Thyroid gland (tissue), 4 donors: ENCODE measurements around the gene PXDN. TPM values are rescaled to one million over a fixed set of nuclear protein-coding genes. Genes with fewer than 3 reads are reported as not detected.

Experiments
- DNase-seq, 2 donors: peaks; one replicate each; pipeline ENCODE4 v3.0.0-alpha.2; 2019
- H3K27ac ChIP-seq, 3 donors: fragments of 200-600 bp; sonication (generic); 1 replicate in 2 of 3; 2 replicates in 1 of 3; pipeline ENCODE4 v1.5.1; 2016 to 2019; ENCODE audit warnings: mild to moderate bottlenecking in 1 of 3, moderate library complexity in 1 of 3
- H3K27me3 ChIP-seq: fragments of 200-600 bp; sonication (generic); one replicate; pipeline ENCODE4 v1.5.1; 2019
- H3K36me3 ChIP-seq, 2 donors: fragments of 200-600 bp; sonication (generic); one replicate each; pipeline ENCODE4 v1.5.1; 2016 to 2019
- H3K4me1 ChIP-seq, 2 donors: fragments of 200-600 bp; sonication (generic); one replicate each; pipeline ENCODE4 v1.5.1; 2017 to 2019
- H3K4me3 ChIP-seq, 3 donors: fragments of 200-600 bp; sonication (generic); replicated peaks in 1 of 3; 1 replicate in 2 of 3; 2 replicates in 1 of 3; pipeline ENCODE4 v1.5.1; 2016; ENCODE audit warnings: mild to moderate bottlenecking in 1 of 3
- H3K9me3 ChIP-seq: fragments of 200-600 bp; sonication (generic); one replicate; pipeline ENCODE4 v1.5.1; 2017
- CTCF ChIP-seq, 6 experiments: fragments of 200-600 bp in 3 of 6; fragments of 450-650 bp in 3 of 6; sonication (generic) in 3 of 6; IDR thresholded peaks; one replicate each; pipeline ENCODE4 v1.5.1; 2016 to 2019; ENCODE audit warnings: antibody characterized with exemption in 6 of 6, mild to moderate bottlenecking in 2 of 6, inconsistent platforms in 1 of 6, moderate library complexity in 1 of 6
- POLR2A ChIP-seq, 2 donors: fragments of 450-650 bp; IDR thresholded peaks; one replicate each; pipeline ENCODE4 v1.6.1; 2017; ENCODE audit warnings: antibody characterized with exemption in 2 of 2, mild to moderate bottlenecking in 2 of 2, moderate library complexity in 1 of 2
- WGBS, 2 donors: methylation state at CpG; one replicate each; pipeline ENCODE4 v1.1.5; 2017; 5-methylcytosine and 5-hydroxymethylcytosine counted together
- intact Hi-C: fragments of 100-400 bp; cut with DNase I; formaldehyde crosslinking; loops from one replicate; pipeline ENCODE4 v1.15.1; 2023
- total RNA-seq, 4 donors: library from RNA; depleted of rRNA; stranded (reverse); fragments of >200 nt; gene quantifications; one replicate each; pipeline ENCODE4 v1.2.3, GENCODE V29; 2016

Gene PXDN
- 10 to 100 TPM in 3 of 4 donors, 1 to 10 TPM in 1; 6.9 to 17.3 (median 13.6) TPM for total RNA-seq

GRCh38 chr2:1744446-1745170 lies at the start of gene PXDN:
TSS of gene PXDN (minus strand) at chr2:1744515. CDS start at chr2:1744455, 60 bp downstream.
- Histone ChIP-seq H3K27me3 (no peaks in the 10 kb centered on the region), H3K4me1 (peaks cover 3 to 24% of the 10 kb centered on the region in 2 donors), H3K9me3 (no peaks in the 10 kb centered on the region), H3K27ac (peak within 1 kb of the TSS; percentile 75 to 94 (median 85)), H3K36me3 (no peaks in the 10 kb centered on the region), H3K4me3 (peak within 1 kb of the TSS in 2 of 3 donors; percentile 9 to 77)
- no peak for TF ChIP-seq CTCF (IDR thresholded peaks at IDR 0.05)
- TF ChIP-seq POLR2A (IDR thresholded peaks at IDR 0.05): peak in 1 of 2 donors; percentile 17
- peak; percentile 28 to 36 for DNase-seq
- WGBS, 2 donors: 1 to 4% methylated on average over 23 to 35 of the region's 71 CpGs
- intact Hi-C loops: loop anchor here (5.0 kb wide), 3 partner anchors 37 to 192 kb away; no protein-coding TSS in a partner anchor

- no peaks in the 10 kb centered on the region for H3K36me3 ChIP-seq
- WGBS, 2 donors: 91 to 95% methylated on average over 17 to 18 of the region's 18 CpGs
- H3K4me3 ChIP-seq: no peak overlapping the region
- H3K4me1 ChIP-seq: peaks cover 0 to 5% of the 10 kb centered on the region in 2 donors
- no peaks in the 10 kb centered on the region for H3K9me3 ChIP-seq
- no peak for DNase-seq
- no peaks in the 10 kb centered on the region for H3K27me3 ChIP-seq
- TF ChIP-seq CTCF (IDR thresholded peaks at IDR 0.05): no peak
- TF ChIP-seq POLR2A (IDR thresholded peaks at IDR 0.05): no peak
- intact Hi-C loops: no loop called here
- no peak overlapping the region for H3K27ac ChIP-seq
These were observed 49.6 kb upstream of the PXDN start for GRCh38 chr2:1793868-1794445.

- Histone ChIP-seq H3K4me1 (peaks cover 0 to 5% of the 10 kb centered on the region in 2 donors), H3K4me3 (no peak overlapping the region), H3K27me3 (no peaks in the 10 kb centered on the region), H3K9me3 (no peaks in the 10 kb centered on the region), H3K36me3 (no peaks in the 10 kb centered on the region), H3K27ac (no peak overlapping the region)
- WGBS, 2 donors: 91 to 94% methylated on average over 23 of the region's 23 CpGs
- TF ChIP-seq POLR2A (IDR thresholded peaks at IDR 0.05) (no peak), CTCF (IDR thresholded peaks at IDR 0.05) (no peak)
- DNase-seq: no peak
- intact Hi-C loops: no loop called here
These were observed 48.9 kb upstream of the PXDN start for GRCh38 chr2:1793001-1793867.

GRCh38 chr2:1791685-1792435 lies 47.5 kb upstream of the PXDN start:
- H3K27ac ChIP-seq: no peak overlapping the region
- intact Hi-C loops: no loop called here
- 41 to 80% methylated on average over 16 of the region's 16 CpGs for WGBS, 2 donors
- H3K4me1 ChIP-seq: peaks cover 0 to 5% of the 10 kb centered on the region in 2 donors
- peak; percentile 83 to 89 for DNase-seq
- no peak overlapping the region for H3K4me3 ChIP-seq
- H3K27me3 ChIP-seq: no peaks in the 10 kb centered on the region
- H3K9me3 ChIP-seq: no peaks in the 10 kb centered on the region
- TF ChIP-seq POLR2A (IDR thresholded peaks at IDR 0.05) (no peak), CTCF (IDR thresholded peaks at IDR 0.05) (no peak)
- H3K36me3 ChIP-seq: no peaks in the 10 kb centered on the region
